IMR-90 (cell line): Measurements from ENCODE around the gene GKN2. TPM values are rescaled to one million over a fixed set of nuclear protein-coding genes. Genes with fewer than 3 reads are reported as not detected.

Experiments
- ATAC-seq: fragments of 200-7000 bp; cut with Tn5 transposase; 2 replicates; pipeline ENCODE4 v1.9.1; 2020; ENCODE audit warnings: low read depth, mild to moderate bottlenecking, moderate library complexity
- BruUV-seq: library from RNA; stranded (reverse); fragments of 400-500 nt; replicated peaks from 2 replicates; lab custom pipeline; 2021; lab: Mats Ljungman, UMichigan
- CTCF ChIA-PET: fragments of 300-600 bp; formaldehyde crosslinking; extraction: SDS; loops from one replicate; lab custom pipeline; 2021; ENCODE audit warnings: antibody characterized with exemption; lab: Yijun Ruan, JAX
- POLR2A ChIA-PET: fragments of 300-600 bp; sonication (Branson Sonifier 250); formaldehyde crosslinking; loops from one replicate; lab custom pipeline; 2022; ENCODE audit warnings: antibody characterized with exemption; ENCODE audit not compliant: unreplicated experiment; lab: Charles Lee
- DNase-seq: peaks from one replicate; pipeline ENCODE4 v3.0.0; 2013
- H2AFZ ChIP-seq: replicated peaks from 2 replicates; pipeline ENCODE3; 2013; ENCODE audit warnings: low read length, mild to moderate bottlenecking; ENCODE audit not compliant: poor library complexity
- H2AK5ac ChIP-seq: 2 replicates; pipeline ENCODE4 v1.6.1; 2013; ENCODE audit warnings: low read depth, low read length, inconsistent platforms
- H2AK9ac ChIP-seq: replicated peaks from 2 replicates; pipeline ENCODE3; 2013; ENCODE audit warnings: mild to moderate bottlenecking, low read depth, low read length, moderate library complexity; ENCODE audit not compliant: poor library complexity
- H2BK120ac ChIP-seq: 2 replicates; pipeline ENCODE4 v1.6.1; 2013; ENCODE audit warnings: low read depth, low read length, inconsistent platforms
- H2BK15ac ChIP-seq: 3 replicates; pipeline ENCODE4 v1.6.1; 2013; ENCODE audit warnings: low read depth, low read length, inconsistent platforms
- H2BK20ac ChIP-seq: 2 replicates; pipeline ENCODE4 v1.6.1; 2013; ENCODE audit warnings: low read depth, mild to moderate bottlenecking, inconsistent platforms, low read length, moderate library complexity
- H2BK5ac ChIP-seq: 2 replicates; pipeline ENCODE4 v1.6.1; 2013; ENCODE audit warnings: mild to moderate bottlenecking, low read depth, low read length, inconsistent platforms; ENCODE audit not compliant: poor library complexity, severe bottlenecking
- H3K14ac ChIP-seq: replicated peaks from 2 replicates; pipeline ENCODE4 v1.6.1; 2013; ENCODE audit warnings: low read depth, low read length, inconsistent platforms
- H3K18ac ChIP-seq: 2 replicates; pipeline ENCODE4 v1.6.1; 2013; ENCODE audit warnings: low read depth, low read length, control low read depth
- H3K23ac ChIP-seq: 2 replicates; pipeline ENCODE4 v1.6.1; 2013; ENCODE audit warnings: low read depth, low read length, inconsistent platforms
- H3K27ac ChIP-seq: 2 replicates; pipeline ENCODE4 v1.5.1; 2013; ENCODE audit warnings: mild to moderate bottlenecking, control low read depth, low read length; ENCODE audit not compliant: insufficient read depth
- H3K27me3 ChIP-seq: 2 replicates; pipeline ENCODE4 v1.6.1; 2013; ENCODE audit warnings: low read length; ENCODE audit not compliant: control insufficient read depth, insufficient read depth
- H3K36me3 ChIP-seq: 2 replicates; pipeline ENCODE4 v1.6.1; 2013; ENCODE audit warnings: low read length, mixed read lengths; ENCODE audit not compliant: control insufficient read depth, insufficient read depth
- H3K4ac ChIP-seq: 2 replicates; pipeline ENCODE4 v1.6.1; 2013; ENCODE audit warnings: low read depth, low read length, inconsistent platforms
- H3K4me1 ChIP-seq: 2 replicates; pipeline ENCODE4 v1.6.1; 2013; ENCODE audit warnings: low read length, mixed read lengths; ENCODE audit not compliant: control insufficient read depth, insufficient read depth
- H3K4me2 ChIP-seq: 2 replicates; pipeline ENCODE4 v1.6.1; 2013; ENCODE audit warnings: low read depth, mild to moderate bottlenecking, control low read depth, low read length, moderate library complexity
- H3K4me3 ChIP-seq: 2 replicates; pipeline ENCODE4 v1.5.1; 2013; ENCODE audit warnings: low read depth, mild to moderate bottlenecking, control low read depth, low read length, moderate library complexity; ENCODE audit not compliant: insufficient read depth
- H3K56ac ChIP-seq: 2 replicates; pipeline ENCODE4 v1.6.1; 2013; ENCODE audit warnings: low read length, inconsistent platforms; ENCODE audit not compliant: insufficient read depth; ENCODE audit errors: extremely low read depth
- H3K79me1 ChIP-seq, 2 experiments: 2 replicates each; pipeline ENCODE4 v1.6.1; 2013; ENCODE audit warnings: low read length in 2 of 2, inconsistent platforms in 1 of 2, low read depth in 1 of 2
- H3K9ac ChIP-seq: 2 replicates; pipeline ENCODE4 v1.6.1; 2013; ENCODE audit warnings: low read depth, low read length, control low read depth
- H3K9me1 ChIP-seq: 2 replicates; pipeline ENCODE4 v1.6.1; 2013; ENCODE audit warnings: low read length, inconsistent platforms; ENCODE audit not compliant: insufficient read depth
- H3K9me3 ChIP-seq: 2 replicates; pipeline ENCODE4 v1.6.1; 2013; ENCODE audit warnings: low read length; ENCODE audit not compliant: control insufficient read depth, insufficient read depth
- H4K20me1 ChIP-seq: 2 replicates; pipeline ENCODE4 v1.6.1; 2013; ENCODE audit warnings: low read length, inconsistent platforms; ENCODE audit not compliant: insufficient read depth
- H4K5ac ChIP-seq: 2 replicates; pipeline ENCODE4 v1.6.1; 2013; ENCODE audit warnings: mild to moderate bottlenecking, low read depth, low read length, control low read depth
- H4K8ac ChIP-seq, 2 experiments: 2 replicates each; pipeline ENCODE4 v1.6.1; 2013; ENCODE audit warnings: low read depth in 2 of 2, low read length in 2 of 2, control low read depth in 1 of 2, inconsistent platforms in 1 of 2
- H4K91ac ChIP-seq: 2 replicates; pipeline ENCODE4 v1.6.1; 2013; ENCODE audit warnings: low read depth, low read length, inconsistent platforms; ENCODE audit not compliant: insufficient read depth
- BHLHE40 ChIP-seq: fragments of 150-350 bp; IDR thresholded peaks from 2 replicates; pipeline ENCODE4 v1.6.1; 2016; ENCODE audit warnings: mild to moderate bottlenecking, low read depth, low read length
- CEBPB ChIP-seq: IDR thresholded peaks from 2 replicates; pipeline ENCODE4 v1.6.1; 2012; ENCODE audit warnings: low read depth, low read length, improper control_type of control experiment
- CHD1 ChIP-seq: IDR thresholded peaks from 2 replicates; pipeline ENCODE4 v1.6.1; 2012; ENCODE audit warnings: low read depth, low read length, improper control_type of control experiment
- FOS ChIP-seq: fragments of 150-350 bp; IDR thresholded peaks from 2 replicates; pipeline ENCODE4 v1.6.1; 2016; ENCODE audit warnings: low read depth, low read length
- NFE2L2 ChIP-seq: fragments of 150-350 bp; IDR thresholded peaks from 2 replicates; pipeline ENCODE4 v1.6.1; 2016; ENCODE audit warnings: low read depth, mild to moderate bottlenecking, low read length
- POLR2A ChIP-seq: IDR thresholded peaks from 2 replicates; pipeline ENCODE4 v1.6.1; 2012; ENCODE audit warnings: mild to moderate bottlenecking, low read depth, low read length
- WGBS, 2 experiments: methylation state at CpG; one replicate each; pipeline versions ENCODE4 v1.1.5 to v1.1.7; 2013; ENCODE audit warnings: missing lambda C conversion rate in 2 of 2; ENCODE audit not compliant: insufficient read length in 1 of 2; ENCODE audit errors: extremely low coverage in 2 of 2; 5-methylcytosine and 5-hydroxymethylcytosine counted together
- dilution Hi-C: fragments of 300-500 bp; cut with HindIII; formaldehyde crosslinking; loops from one replicate; pipeline ENCODE4 v1.14.3; 2018; ENCODE audit warnings: low sequenced_read_pairs; ENCODE audit not compliant: unreplicated experiment
- in situ Hi-C: fragments of 300-500 bp; cut with MboI; formaldehyde crosslinking; loops from 3 replicates; pipeline ENCODE4 v1.14.3; 2019; ENCODE audit warnings: low sequenced_read_pairs, inconsistent platforms, mixed read lengths
- intact Hi-C: fragments of 100-400 bp; cut with micrococcal nuclease; formaldehyde crosslinking; loops from 2 replicates; pipeline ENCODE4 v1.10.0; 2022
- polyA plus RNA-seq, 3 experiments: library from polyadenylated mRNA; depleted of rRNA; stranded (reverse); fragments of >200 nt; gene quantifications; 2 replicates each; pipeline ENCODE4 v1.2.3, GENCODE V29; 2012; ENCODE audit warnings: low replicate concordance in 1 of 3
- total RNA-seq: library from RNA; depleted of rRNA; stranded (reverse); fragments of >200 nt; gene quantifications from 2 replicates; pipeline ENCODE4 v1.2.3, GENCODE V29; 2012

Gene GKN2
- total and polyA plus RNA-seq, 2 of the 4 experiments (the other 2 are of a cell fraction) = not detected

DNA sequence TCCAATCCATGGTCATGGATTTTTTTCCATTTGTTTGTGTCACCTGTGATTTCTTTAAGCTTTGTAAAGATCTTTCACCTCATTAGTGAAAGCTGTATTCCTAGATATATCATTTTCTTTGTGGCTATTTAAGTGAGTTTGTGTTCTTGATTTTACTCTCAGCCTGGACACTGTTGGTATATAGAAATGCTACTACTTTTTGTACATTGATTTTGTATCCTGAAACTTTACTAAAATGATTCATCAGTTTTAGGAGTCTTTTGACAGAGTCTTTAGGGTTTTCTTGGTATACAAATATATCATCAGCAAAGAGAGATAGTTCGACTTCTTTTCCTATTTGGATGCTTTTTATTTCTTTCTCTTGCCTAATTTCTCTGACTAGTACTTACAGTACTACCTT, 12.3 kb downstream of the GKN2 start:
- peaks cover 25% of the 10 kb centered on the region for H3K4me1 ChIP-seq
- WGBS, 2 experiments = no CpG with 5 or more reads among the region's 1 CpG
- H3K18ac ChIP-seq = no peak overlapping the region

More for the DNA sequence above, 12.3 kb downstream of the GKN2 start:
- Histone ChIP-seq H2AK5ac (no peak overlapping the region), H3K23ac (no peak overlapping the region), H3K9me3 (0 out of 2 replicates have a peak, but pooled peaks cover 2% of the 10 kb centered on the region), H3K27me3 (no peaks in the 10 kb centered on the region), H3K4ac (no peak overlapping the region), H2BK5ac (no peak overlapping the region), H4K91ac (no peak overlapping the region), H4K8ac (no peak overlapping the region), H3K4me2 (no peak overlapping the region), H3K56ac (no peak overlapping the region), H3K79me1 (no peaks in the 10 kb centered on the region), H3K14ac (no peak overlapping the region), H2BK15ac (no peak overlapping the region), H4K5ac (no peak overlapping the region), H3K36me3 (no peaks in the 10 kb centered on the region), H2BK20ac (no peak overlapping the region), H2BK120ac (no peak overlapping the region), H3K9me1 (peaks cover 19% of the 10 kb centered on the region), H2AK9ac (no peak overlapping the region), H3K27ac (no peak overlapping the region), H2AFZ (no peak overlapping the region), H3K9ac (no peak overlapping the region), H4K20me1 (no peaks in the 10 kb centered on the region), H3K4me3 (no peak overlapping the region)
- POLR2A ChIA-PET = no interaction called here
- in situ Hi-C loops = no loop called here
- TF ChIP-seq POLR2A (no peak), NFE2L2 (no peak), BHLHE40 (no peak), CHD1 (no peak), CEBPB (no peak), FOS (no peak)
- BruUV-seq = no TSS peak
- DNase-seq (no peak), ATAC-seq (no peak)
- intact Hi-C loops = no loop called here
- CTCF ChIA-PET = no interaction called here
- dilution Hi-C loops = no loop called here
